Measurements from ENCODE around the gene DOLPP1. TPM values are rescaled to one million over a fixed set of nuclear protein-coding genes. Genes with fewer than 3 reads are reported as not detected.

The DOLPP1 gene
- total and polyA plus RNA-seq, 2 of the 8 experiments (the other 6 are each of a cell fraction or from before 2014, with no cell fraction given) = 36.0 to 45.3 TPM

DNA sequence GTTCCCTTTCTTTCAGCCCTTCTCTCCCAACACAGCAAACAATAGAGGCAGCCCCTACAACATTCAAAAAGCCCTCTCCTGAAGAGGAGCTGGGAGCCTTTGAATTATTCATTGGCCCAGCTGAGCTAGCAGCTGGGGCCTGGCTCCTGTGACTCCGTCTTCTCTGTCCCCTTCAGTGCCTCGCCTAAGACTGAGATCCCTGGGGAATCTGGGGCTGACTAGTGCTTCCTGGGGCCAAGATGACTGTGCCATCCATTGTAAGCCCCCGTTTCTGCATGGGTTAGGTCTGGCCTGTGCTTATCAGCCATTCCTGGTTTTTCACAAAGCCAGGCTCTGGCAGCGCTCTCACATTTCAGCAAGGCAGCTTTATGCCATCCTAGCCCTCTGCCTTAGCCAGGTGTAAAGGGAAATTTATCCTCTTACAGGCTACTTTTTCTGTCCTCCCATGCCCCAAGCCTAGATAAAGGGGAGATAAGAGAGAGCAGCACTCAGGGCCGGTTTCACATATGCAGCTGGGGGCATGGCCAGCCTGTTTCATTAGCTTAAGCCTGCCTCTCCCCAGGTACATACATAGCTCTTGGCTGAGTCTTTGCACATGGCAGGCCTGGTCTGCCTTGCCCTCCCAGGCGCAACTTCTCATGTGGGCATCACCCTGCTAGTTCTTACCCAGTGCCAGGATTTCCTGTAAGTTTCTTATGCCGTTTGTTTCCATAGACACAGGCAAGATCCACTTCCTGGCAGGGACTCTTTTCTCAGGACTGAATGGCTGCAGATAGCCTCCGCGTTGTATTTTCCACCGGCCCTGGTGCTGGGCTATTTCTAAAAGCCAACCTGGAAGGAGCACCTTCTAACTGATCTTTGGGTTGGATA is 46.1 kb downstream of the DOLPP1 start (continued):
- TF ChIP-seq PHF8 (conservative IDR thresholded peaks at IDR 0.05; ENCODE audit: low read depth, low read length) = no peak
- TF ChIP-seq CBX8 (IDR thresholded peaks at IDR 0.05; ENCODE audit: borderline replicate concordance, low read depth, low read length) = no peak
- TF ChIP-seq RXRA (IDR thresholded peaks at IDR 0.05; ENCODE audit: insufficient read depth, low read depth, low read length) = no peak
- TF ChIP-seq SAP30 (IDR thresholded peaks at IDR 0.05; ENCODE audit: insufficient read depth, insufficient replicate concordance, low read length) = peak; percentile 29
- TF ChIP-seq BACH1 (IDR thresholded peaks at IDR 0.05; ENCODE audit: low read length) = no peak
- TF ChIP-seq, protein P1, sequence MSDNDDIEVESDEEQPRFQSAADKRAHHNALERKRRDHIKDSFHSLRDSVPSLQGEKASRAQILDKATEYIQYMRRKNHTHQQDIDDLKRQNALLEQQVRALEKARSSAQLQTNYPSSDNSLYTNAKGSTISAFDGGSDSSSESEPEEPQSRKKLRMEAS (IDR thresholded peaks at IDR 0.05) = no peak
- peak; percentile 77; the same call in 1 of the 2 replicates for TF ChIP-seq TCF12 (IDR thresholded peaks at IDR 0.05; ENCODE audit: low read depth, low read length)
- TF ChIP-seq MAFK (IDR thresholded peaks at IDR 0.05; ENCODE audit: low read depth, low read length) = no peak
- TF ChIP-seq RNF2 (IDR thresholded peaks at IDR 0.05; ENCODE audit: borderline replicate concordance, low read depth, low read length, missing control alignments, poor library complexity, severe bottlenecking) = no peak
- no peak for TF ChIP-seq KDM1A (IDR thresholded peaks at IDR 0.05; ENCODE audit: borderline replicate concordance, low read length)
- no peak for TF ChIP-seq RFX5 (IDR thresholded peaks at IDR 0.05; ENCODE audit: borderline replicate concordance, low read depth, low read length)
- TF ChIP-seq, protein P2, sequence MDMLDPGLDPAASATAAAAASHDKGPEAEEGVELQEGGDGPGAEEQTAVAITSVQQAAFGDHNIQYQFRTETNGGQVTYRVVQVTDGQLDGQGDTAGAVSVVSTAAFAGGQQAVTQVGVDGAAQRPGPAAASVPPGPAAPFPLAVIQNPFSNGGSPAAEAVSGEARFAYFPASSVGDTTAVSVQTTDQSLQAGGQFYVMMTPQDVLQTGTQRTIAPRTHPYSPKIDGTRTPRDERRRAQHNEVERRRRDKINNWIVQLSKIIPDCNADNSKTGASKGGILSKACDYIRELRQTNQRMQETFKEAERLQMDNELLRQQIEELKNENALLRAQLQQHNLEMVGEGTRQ (IDR thresholded peaks at IDR 0.05; ENCODE audit: low read length) = no peak
- TF ChIP-seq SP1 (IDR thresholded peaks at IDR 0.05; ENCODE audit: low read depth, low read length) = no peak
- TF ChIP-seq NANOG (IDR thresholded peaks at IDR 0.05; ENCODE audit: insufficient read depth, low read depth, low read length, poor library complexity, severe bottlenecking) = peak; percentile 80
- no peak for TF ChIP-seq CREB1 (IDR thresholded peaks at IDR 0.05)
- TF ChIP-seq SRF (IDR thresholded peaks at IDR 0.05; ENCODE audit: low read depth, low read length) = no peak
- no peak for TF ChIP-seq CHD1 (IDR thresholded peaks at IDR 0.05; ENCODE audit: low read depth, low read length)

Data from H1 (cell line).